Stimulated activated CD4-positive, alpha-beta T cell treated with anti-CD3 and anti-CD28 coated beads, Interleukin-1b, Interleukin-23, amount 100 ng/mL, for 24 hours (primary cell): ENCODE data around the gene TRPC6.
"Not testable (repeated sequence)": the region's sequence is repeated elsewhere in the genome, so short reads cannot be mapped to it uniquely, and the experiment has no call there.

Experiments
- DNase-seq, 4 experiments: peaks; one replicate each; pipeline ENCODE4 v3.0.0-alpha.2; 2020; ENCODE audit warnings: low read depth in 4 of 4, low spot score in 1 of 4

The TRPC6 gene

DNA sequence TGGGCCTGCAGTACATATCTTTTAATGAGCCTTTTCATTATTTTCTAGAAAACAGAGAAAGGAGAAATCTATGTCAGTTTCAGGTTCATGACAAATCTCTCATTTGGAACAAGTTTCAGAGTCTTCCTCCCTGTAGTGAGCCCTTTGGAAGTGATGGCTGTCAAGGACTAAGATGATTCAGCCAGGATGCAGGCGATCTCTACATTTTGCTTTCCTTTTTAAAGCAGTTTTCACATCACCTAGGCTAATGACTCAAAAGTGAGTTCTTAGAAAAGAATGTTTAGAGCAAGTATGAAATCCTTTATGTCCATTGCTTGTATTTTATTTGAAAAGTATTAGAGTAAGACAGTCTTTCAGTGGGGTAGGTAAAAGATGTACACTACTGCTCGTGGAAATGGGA, 130.1 kb downstream of the TRPC6 start:
- DNase-seq, result no peak

DNA sequence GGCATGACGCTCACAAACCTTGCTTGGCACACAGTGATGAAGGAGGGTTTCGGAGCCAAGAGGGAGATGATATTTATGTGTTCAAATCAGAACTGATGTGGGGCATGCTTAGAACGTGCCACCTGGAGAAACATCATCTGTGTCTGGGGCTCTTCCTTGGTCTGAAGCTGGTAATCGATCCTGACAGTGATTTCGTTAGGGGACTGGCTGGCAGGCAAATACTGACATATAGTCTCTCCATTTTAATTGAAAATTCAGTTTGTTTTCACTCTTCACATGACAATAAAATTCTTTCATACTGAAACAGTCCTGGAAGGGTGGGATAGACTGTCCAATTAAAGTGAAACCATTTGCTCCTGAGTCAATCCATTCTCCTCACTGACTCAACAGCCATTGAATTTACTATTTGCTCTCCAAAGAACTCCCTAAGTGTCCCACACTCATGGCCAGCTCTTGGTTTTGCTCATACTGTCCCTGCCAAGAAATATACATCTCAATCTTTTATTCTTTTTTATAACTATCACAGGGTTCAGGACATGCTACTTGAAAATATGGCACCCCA, 134.8 kb downstream of the TRPC6 start:
- DNase-seq, result no peak

DNA sequence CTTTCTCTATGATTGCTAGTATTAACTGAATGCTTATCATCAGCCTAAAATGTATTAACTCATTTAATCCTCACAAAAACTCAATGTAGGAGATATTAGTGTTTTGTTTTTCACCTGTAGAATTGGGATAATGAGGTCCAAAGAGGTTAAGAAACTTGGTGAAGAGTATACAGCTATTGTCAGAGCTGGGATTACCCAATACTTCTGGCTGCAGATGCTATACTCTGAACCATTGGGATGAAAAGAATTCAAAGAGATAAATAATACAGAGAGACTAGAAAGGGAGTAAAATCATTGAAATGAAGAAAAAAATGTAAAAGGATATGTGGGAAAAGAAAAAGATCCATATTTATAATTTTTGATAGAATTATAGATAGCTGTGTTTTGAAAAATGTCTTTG, 137.1 kb downstream of the TRPC6 start:
- no peak for DNase-seq

DNA sequence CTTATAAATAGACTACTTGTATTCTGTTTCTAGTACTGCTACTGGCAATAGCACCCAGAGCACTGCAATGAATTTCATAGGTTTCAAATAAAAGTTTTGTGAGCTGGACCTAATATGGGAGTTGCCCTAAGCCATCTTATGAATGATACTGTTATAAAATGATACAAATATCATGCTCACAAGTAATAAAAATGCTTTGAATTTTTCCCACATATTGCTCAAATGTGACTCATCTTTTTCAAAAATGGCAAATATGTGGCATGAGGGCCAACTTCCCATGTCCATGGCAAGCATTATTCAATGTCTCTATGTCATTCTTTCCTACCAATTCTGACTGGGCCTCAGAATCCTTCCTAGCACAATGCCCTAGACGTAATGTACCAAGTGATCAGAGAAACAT, 137.6 kb downstream of the TRPC6 start:
- DNase-seq, result no peak

DNA sequence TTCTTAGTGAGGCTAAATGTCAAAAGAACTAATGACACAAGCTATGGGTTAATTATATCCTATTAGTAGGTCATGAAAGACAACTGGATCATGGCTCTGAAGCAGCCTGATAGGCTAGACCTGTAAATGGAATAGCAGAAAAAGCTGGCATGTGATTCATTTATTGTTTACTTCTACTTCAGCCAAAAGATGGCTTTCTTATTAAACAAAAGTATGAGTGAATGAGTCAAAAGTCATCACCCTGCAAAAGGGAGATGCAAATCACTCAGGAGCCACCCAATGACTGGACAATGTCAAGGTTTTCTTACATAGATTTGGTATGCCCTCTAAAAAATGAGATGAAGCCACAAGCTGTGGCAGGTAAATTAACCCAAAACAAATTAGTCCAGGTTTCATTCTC, 138.0 kb downstream of the TRPC6 start:
- DNase-seq, result no peak

DNA sequence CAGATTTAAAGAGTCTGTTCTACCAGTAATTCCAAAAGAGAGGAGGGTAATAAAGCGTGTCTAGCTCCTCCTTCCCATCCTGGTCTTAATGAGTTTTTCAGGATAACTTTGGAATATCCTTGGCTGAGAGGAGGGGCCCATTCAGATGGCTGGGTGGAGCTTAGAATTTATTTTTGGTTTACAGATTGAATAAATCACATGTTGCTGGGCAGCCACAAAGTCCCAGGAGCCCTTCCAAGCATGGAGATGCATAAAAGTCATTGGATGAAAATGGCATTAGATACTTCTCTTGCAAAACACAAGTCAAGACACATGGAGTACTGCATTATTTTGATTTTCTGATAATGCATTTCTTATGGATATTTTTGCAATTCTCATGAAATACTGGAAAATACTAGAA, 139.0 kb downstream of the TRPC6 start:
- no peak for DNase-seq

DNA sequence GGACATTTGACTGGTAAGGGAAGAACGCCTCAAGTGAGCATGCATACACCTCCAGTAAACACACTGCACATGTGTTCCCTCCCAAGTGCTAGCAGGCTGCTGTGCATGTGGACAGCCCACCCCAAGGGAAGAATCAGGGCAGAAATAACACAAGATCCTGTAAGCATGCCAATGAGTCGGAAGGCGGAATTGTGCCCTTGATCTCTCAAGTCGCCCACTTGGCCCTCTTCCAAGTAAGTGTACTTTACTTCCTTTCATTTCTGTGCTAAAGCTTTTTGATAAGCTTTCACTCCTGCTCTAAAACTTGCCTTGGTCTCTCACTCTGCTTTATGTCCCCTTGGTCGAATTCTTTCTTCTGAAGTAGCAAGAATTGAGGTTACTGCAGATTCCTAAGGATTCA, 139.6 kb downstream of the TRPC6 start:
- no peak for DNase-seq

DNA sequence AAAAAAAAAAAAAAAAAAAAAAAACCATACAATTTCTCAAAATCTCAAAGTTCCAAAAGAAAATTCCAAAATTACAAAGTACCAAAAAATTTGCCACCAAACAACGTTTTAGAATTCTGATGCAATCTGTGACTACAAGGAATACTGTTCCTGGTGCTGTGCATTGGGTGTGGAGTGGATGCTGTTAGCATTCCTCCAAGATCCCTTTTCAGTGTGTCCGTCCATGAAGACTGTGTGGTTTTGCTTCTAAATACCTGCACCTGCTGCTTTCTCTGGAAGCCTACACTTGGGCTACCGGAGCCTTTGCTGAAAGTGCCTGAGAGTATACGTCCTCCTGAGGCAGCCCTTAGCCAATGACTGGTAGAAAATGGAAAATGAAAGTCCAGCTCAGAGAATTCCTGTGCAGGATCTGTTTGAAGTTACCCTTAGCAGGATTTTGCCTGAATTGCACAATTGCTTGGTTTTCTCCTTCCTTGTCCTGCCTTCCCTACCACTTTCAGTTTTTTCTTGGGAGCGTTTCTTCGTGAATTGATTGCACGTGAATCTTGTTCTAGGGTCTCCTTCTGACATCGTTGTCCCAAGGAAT, 140.8 kb downstream of the TRPC6 start:
- no peak for DNase-seq

DNA sequence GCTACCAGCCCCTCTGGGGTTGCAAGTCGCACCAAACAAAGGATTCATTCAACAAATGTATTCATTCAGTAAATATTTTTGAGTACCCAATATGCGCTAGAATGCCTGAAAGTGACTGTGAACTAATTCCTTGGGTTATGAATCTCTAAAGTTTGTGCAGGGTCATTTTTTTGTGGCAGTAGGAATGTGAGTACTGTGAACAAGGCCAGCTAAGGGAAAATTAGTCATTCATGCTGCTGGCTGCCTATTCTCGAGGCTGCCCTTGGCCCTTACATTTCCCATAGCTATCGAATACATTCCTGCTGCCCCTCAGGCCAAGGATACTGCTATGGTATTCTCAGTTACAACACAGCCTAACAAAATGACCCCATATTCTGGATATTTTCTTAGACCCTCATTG, 141.6 kb downstream of the TRPC6 start:
- DNase-seq, result no peak

DNA sequence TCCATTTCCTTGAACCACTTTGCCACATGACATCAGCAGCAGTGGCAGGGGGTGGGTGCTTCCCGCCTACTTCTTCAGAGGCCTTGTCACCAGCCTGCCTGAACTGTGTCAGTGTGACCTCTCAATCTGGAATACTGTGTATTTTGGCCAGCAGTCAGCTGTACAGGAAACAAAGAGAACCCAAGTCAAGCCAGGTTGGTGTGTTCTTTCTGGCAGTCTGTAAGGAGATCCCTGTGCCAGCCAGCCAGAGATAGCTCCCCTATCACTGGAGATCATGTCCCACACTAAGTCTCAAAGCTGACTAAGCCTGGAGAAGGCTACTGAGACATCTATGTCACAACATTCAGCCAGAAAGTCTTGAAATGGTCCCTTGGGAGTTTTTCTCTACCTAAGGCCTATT, 142.1 kb downstream of the TRPC6 start:
- no peak for DNase-seq

DNA sequence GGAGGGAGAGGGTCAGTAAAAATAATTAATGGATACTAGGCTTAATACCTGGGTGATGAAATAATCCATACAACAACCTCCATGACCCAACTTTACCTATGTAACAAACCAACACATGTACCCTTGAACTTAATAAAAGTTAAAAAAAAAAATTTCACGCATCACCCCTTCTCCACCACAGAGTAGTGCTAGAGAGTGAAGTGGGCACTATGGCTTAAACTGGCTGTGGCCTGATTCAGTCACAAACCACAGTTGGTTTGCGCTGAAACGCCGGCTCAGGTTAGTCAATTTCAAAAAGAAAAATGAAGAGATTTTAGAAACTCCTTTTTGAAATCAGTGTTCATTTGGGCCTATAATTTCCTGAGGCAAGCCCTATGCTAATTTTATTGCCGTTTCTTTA, 144.3 kb downstream of the TRPC6 start:
- no peak for DNase-seq

DNA sequence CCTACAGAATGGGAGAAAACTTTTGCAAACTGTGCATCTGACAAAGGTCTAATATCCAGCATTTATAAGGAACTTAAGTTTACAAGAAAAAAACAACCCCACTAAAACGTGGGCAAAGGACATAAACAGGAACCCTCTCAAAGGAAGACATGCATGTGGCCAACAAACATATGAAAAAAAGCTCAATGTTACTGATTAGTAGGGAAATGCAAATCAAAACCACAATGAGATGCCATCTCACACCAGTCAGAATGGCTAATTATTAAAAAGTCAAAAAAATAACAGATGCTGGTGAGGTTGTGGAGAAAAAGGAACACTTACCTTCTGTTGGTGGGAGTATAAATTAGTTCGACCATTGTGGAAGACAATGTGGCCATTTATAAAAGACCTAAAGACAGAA, 145.1 kb downstream of the TRPC6 start:
- DNase-seq, result not testable (repeated sequence)

DNA sequence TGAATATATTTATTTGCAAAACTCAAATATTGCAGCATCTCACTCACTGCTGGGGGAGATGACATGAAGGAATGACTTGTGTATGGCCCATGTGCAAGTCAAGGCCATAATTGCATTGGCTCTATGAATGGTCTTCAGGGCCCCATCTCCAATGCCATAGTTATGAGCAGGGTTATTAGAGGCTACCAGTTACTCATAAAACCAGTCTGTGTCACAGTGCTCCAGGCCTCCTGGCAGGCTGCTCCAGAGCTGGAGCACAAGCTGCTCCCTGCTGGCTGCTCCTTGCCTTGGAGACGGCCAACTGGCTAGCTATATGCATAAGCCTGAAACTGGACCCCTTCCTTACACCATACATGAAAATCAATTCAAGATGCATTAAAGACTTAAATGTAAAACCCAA, 145.7 kb downstream of the TRPC6 start:
- no peak for DNase-seq

DNA sequence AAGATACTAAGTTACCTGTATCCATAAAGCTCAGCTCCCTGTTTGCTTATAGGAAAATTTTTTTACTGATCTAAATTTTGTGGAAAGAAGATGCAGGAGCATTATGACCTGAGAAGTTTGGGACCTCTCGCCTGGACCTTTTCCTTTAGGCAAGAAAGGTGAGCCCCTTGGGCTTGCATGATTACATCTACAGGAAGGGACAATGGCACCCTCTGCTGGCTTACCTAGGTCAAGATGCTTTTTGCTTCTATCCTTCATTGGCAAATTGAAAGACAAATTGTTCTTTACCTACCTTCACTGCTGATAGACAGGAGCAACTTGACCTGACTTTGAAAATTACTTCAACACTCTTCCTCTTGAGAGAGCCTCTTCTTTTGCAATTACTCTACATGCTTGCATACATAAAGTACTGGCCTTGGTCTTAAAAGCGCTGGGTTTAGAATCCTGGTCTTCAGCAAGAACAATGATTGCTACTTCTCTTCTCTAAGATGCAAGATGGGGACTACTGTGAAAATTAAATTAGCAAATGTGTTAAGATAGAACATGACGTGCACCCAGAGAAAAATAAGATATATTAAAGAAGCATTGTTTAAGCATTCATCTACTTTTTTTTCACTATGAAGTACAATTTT, 147.2 kb downstream of the TRPC6 start:
- DNase-seq, result no peak

DNA sequence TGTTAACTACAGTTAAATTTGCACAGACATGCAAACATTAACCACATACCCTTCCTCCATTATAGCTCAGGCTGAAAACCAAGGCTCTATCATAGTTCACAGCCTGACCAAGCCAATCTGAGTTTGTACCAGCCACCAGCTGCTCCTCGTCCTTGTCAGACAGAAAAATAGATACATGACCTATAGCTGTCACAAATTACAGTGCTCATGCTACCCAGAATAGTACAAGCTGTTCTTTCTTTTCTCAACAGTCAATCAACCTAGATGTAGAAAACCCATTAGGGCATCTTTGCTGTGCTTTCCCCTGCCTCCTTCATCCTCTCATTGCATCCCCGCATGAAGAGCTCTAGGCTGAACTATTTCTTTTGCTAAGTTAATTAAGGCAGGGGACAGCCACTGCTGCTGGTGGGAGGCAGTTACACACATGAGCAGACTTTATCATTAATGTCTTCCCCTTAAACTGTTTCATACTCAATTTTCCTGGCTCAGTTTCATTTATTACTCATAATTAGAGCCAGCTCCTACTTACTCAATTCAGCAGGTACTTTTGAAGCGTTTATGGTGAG, 148.3 kb downstream of the TRPC6 start:
- no peak for DNase-seq

DNA sequence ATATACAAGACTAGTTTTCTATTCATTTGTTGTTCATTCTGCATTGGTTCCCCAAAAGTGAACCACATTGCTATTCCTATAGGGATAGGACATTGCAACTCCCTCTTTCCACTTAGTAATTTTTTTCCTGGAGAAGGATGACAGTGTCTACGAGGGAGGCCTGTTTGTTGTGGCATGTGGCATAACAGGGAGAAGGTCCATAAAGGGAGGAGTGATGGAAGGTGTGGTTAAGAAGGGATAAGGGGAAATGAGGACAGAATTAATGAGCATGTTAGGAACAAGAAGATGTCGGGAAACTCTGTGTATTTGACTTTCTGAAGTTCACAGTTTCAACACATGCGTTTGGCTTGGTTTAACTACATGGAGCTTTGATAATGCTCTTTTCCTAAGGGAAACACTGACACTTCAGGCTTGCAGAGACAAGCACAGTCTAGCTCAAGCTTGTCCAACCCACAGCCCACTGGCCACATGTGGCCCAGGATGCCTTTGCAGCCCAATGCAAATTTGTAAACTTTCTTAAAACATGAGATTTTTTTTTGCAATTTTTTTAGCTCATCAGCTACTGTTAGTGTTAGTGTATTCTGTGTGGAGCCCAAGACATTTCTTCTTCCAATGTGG, 149.7 kb downstream of the TRPC6 start:
- no peak for DNase-seq

DNA sequence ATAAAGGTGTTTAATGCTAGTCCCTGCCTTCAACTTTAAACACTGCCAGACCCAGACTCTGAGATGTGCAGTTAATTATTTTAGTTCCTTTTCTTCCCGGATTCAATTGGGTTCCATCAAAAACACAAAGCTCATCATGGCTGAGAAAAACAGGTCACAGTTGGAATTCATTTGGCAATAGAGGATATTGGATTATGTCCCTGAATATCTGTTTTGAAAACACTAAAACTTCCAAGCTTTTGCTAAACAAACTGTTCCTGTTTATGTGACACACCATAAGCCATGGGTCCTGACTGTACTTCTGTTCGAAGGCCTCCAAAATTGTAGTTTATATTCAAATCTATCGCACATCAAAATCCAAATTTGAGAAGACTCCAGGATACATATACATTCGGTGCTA, 150.7 kb downstream of the TRPC6 start:
- no peak for DNase-seq

DNA sequence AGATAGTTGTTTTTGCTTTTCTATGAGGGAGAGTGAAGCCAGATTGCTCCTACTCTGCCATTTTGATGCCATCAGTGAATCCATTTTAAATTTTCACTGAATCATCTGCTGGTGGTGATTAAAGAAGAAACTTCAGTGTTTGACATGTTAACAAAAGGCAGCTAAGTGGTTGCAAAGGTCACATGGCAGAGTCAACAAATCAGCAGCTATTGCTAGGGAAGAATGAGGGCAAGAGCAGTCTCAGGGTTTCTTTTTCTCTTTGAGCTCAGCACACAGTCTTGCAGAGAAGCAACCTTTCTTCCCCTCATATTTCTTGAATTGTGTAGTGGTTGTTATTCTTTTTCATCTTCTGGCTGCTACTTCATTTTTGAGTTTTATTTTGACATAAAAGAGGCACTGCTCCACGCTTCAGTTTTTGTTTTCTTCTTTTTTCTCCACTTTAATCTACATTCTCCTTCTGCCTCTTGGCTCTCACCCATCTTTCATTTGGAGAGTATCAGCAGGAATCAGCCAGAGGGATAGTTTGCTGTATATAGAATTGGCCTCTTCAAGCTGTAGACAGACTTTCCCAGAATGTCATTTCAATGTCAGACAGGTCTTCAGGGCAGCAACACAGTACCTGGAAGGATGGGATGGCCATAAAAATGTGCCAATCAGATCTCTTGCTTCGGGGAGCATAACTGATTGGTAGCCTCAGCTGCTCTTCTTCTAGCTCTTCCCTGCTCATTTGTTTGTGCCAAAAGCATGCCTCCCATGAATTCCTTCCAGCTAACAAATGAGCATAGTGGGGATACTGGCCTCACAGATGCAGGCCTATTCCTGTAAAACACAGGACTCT, 153.9 kb downstream of the TRPC6 start:
- no peak for DNase-seq

DNA sequence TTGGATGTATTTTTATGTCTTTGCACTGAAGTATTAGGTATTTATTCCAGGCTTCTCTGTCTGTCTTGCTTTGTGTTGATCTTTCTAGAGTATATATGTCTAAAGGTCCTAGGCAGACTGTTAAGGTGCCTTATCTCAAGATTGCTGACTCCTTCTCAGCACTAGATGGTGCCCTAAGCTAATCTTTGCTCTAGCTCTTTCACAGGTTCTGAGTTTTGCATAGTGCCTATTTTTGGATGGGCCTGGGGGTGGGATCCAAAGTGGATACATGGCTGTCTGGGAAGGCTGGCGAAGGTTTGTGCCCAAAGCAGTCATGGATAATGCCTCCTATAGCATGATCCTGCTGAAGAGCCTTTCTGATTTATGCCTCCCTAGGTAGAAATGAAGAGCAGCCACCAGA, 154.9 kb downstream of the TRPC6 start:
- no peak for DNase-seq

DNA sequence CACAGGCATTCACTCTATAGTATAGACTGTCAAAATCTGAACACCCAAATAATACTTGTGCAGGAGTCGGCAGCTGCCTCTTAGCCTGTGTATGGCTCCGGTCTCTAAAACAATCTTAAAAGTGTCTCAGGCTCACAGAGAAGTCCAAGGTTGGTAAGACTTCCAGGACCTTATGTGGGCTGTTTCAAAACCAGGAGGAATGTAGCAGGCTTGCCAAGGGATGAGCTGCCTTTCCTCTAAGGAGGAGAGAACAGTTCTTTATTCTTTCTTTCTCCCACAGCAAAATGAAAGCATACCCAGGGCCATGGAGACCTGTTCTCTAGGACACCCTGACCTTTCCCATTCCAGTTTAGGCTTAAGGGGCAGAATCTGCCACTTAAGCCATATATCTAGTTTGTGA, 176.5 kb downstream of the TRPC6 start:
- DNase-seq, result no peak
